ENCODE measurements around the gene LMO4. TPM values are rescaled to one million over a fixed set of nuclear protein-coding genes. Genes with fewer than 3 reads are reported as not detected.

The LMO4 gene
- total RNA-seq, 1 donor from 2014 or later: 53.8 TPM

DNA sequence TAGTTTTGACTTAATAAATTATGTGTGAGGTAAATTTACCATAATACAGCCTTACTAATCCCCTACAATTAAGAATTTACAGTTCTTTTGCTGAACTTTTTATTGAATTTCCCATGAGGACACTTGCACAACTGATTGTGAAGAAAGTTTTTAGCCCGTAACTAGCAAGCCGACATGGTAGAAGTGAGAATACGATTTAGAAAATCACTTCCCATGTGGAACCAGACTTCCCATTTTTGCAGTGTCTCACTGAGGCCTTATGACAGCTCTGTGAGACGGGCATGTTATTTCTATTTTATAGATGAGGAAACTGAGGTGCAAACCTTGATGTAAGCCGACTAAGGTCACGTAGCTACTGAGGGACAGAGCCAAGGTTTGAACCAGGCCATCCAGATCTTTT is 32.5 kb upstream of the LMO4 start:
- H3K27me3 ChIP-seq: no peaks in the 10 kb centered on the region
- intact Hi-C loops (cut with DNase I): no loop called here

DNA sequence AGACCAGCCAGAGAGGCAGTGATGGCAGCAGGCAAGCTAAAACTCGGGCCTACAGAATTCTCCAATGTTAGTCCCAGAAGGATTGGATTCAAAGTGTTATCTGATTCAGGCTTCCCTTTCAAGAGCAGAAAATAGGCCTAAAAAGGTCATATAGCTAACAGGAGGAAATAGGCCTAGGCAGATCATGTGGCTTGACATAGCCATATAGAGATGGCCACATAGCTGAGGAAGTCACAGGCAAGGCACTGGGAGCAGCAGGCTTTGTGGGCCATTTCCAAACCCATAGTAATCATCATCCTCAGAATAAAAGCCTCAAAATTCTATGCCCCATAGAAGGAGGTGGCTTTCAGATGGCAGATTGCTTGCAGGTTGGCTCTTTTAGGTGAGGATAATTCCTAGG is 29.0 kb upstream of the LMO4 start:
- peak in 1 of 2 donors; percentile 44 for DNase-seq (ENCODE audit: extremely low spot score in 2 of 2)
- TF ChIP-seq POLR2A (IDR thresholded peaks at IDR 0.05) (no peak), POLR2AphosphoS5 (IDR thresholded peaks at IDR 0.05; ENCODE audit: insufficient read depth in 1 of 2, low read depth in 1 of 2) (no peak)
- TF ChIP-seq, protein P1, sequence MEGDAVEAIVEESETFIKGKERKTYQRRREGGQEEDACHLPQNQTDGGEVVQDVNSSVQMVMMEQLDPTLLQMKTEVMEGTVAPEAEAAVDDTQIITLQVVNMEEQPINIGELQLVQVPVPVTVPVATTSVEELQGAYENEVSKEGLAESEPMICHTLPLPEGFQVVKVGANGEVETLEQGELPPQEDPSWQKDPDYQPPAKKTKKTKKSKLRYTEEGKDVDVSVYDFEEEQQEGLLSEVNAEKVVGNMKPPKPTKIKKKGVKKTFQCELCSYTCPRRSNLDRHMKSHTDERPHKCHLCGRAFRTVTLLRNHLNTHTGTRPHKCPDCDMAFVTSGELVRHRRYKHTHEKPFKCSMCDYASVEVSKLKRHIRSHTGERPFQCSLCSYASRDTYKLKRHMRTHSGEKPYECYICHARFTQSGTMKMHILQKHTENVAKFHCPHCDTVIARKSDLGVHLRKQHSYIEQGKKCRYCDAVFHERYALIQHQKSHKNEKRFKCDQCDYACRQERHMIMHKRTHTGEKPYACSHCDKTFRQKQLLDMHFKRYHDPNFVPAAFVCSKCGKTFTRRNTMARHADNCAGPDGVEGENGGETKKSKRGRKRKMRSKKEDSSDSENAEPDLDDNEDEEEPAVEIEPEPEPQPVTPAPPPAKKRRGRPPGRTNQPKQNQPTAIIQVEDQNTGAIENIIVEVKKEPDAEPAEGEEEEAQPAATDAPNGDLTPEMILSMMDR (IDR thresholded peaks at IDR 0.05): no peak
- Histone ChIP-seq H3K27me3 (no peaks in the 10 kb centered on the region), H3K27ac (no peak overlapping the region), H3K9me3 (no peaks in the 10 kb centered on the region), H3K36me3 (no peaks in the 10 kb centered on the region), H3K4me3 (no peak overlapping the region), H3K4me1 (peaks cover 7% of the 10 kb centered on the region)
- intact Hi-C loops (cut with DNase I): no loop called here

More for the DNA sequence above, 32.5 kb upstream of the LMO4 start:
- TF ChIP-seq POLR2A (IDR thresholded peaks at IDR 0.05) (no peak), POLR2AphosphoS5 (IDR thresholded peaks at IDR 0.05; ENCODE audit: insufficient read depth in 1 of 2, low read depth in 1 of 2) (no peak)
- TF ChIP-seq, protein P1 (IDR thresholded peaks at IDR 0.05): no peak
- Histone ChIP-seq H3K36me3 (no peaks in the 10 kb centered on the region), H3K27ac (no peak overlapping the region), H3K9me3 (no peaks in the 10 kb centered on the region), H3K4me1 (peaks cover 7% of the 10 kb centered on the region), H3K4me3 (no peak overlapping the region)
- no peak for DNase-seq (ENCODE audit: extremely low spot score in 2 of 2)

DNA sequence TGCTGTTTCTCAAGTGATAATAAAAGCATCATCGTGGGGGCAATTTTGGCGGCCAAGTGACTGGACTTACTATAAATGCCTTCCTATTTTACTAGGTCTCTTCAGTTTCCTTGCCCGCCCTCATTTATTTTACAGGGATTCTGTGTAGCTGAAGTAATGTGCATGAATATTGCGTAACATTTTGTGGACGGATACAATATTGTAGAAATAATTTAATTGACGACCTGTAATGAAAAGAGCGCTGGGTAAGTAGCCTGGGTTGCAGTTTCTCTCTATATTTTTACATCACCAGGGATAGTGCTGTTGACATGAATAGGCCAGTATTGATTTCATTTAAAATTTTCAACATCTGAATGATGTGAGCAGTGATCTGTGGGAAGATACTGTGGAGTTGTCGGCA is 28.1 kb upstream of the LMO4 start:
- Histone ChIP-seq H3K9me3 (no peaks in the 10 kb centered on the region), H3K4me3 (no peak overlapping the region), H3K27ac (no peak overlapping the region), H3K4me1 (peaks cover 7% of the 10 kb centered on the region), H3K27me3 (no peaks in the 10 kb centered on the region), H3K36me3 (no peaks in the 10 kb centered on the region)
- DNase-seq (ENCODE audit: extremely low spot score in 2 of 2): no peak
- TF ChIP-seq POLR2A (IDR thresholded peaks at IDR 0.05) (no peak), POLR2AphosphoS5 (IDR thresholded peaks at IDR 0.05; ENCODE audit: insufficient read depth in 1 of 2, low read depth in 1 of 2) (no peak)
- TF ChIP-seq, protein P1 (IDR thresholded peaks at IDR 0.05): no peak
- intact Hi-C loops (cut with DNase I): no loop called here

DNA sequence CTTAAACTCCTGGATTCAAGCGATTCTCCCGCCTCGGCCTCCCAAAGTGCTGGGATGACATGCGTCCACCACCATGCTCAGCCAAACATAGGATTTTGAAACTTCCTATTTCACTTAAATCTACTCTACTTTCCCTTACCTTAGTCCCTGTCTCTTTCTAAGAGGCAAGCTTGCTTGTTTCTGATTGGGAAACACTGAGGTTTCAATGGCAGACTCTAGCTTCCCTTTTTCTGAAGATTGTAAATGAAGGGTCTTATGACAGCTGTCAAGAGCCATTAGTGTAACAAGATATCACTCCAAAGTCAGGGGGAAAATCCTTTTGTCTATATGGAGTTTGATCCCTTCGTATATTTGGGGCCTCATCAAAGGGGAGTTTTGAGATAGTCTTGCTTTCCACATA is 23.5 kb upstream of the LMO4 start:
- Histone ChIP-seq H3K4me1 (peaks cover 5% of the 10 kb centered on the region), H3K9me3 (no peaks in the 10 kb centered on the region), H3K27me3 (no peaks in the 10 kb centered on the region), H3K36me3 (no peaks in the 10 kb centered on the region), H3K27ac (no peak overlapping the region), H3K4me3 (no peak overlapping the region)
- intact Hi-C loops (cut with DNase I): no loop called here
- TF ChIP-seq, protein P1 (IDR thresholded peaks at IDR 0.05): no peak
- TF ChIP-seq POLR2A (IDR thresholded peaks at IDR 0.05) (no peak), POLR2AphosphoS5 (IDR thresholded peaks at IDR 0.05; ENCODE audit: insufficient read depth in 1 of 2, low read depth in 1 of 2) (no peak)
- peak in 1 of 2 donors; percentile 58 for DNase-seq (ENCODE audit: extremely low spot score in 2 of 2)

DNA sequence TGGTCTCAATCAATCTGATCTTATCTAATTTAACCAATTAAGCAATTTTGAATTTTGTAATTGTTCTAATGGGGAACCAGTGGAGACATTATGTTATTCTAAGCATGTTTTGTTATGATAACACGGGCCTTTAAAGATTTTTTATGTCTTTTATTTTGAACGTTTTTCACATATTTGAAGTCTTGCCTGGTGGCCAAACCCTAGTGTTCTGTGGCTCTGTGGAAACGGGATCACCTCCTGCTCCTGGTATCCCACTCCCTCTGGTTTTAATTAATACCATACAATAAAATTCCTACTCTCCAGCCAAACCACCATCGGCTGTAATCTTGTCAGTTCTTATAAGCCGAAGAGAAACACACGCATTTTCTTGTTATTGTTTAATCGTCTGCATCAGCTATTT is 22.9 kb upstream of the LMO4 start:
- Histone ChIP-seq H3K4me3 (no peak overlapping the region), H3K9me3 (no peaks in the 10 kb centered on the region), H3K27me3 (no peaks in the 10 kb centered on the region), H3K4me1 (no peaks in the 10 kb centered on the region), H3K36me3 (no peaks in the 10 kb centered on the region), H3K27ac (no peak overlapping the region)
- DNase-seq (ENCODE audit: extremely low spot score in 2 of 2): peak in 1 of 2 donors; percentile 8
- intact Hi-C loops (cut with DNase I): no loop called here
- TF ChIP-seq POLR2AphosphoS5 (IDR thresholded peaks at IDR 0.05; ENCODE audit: insufficient read depth in 1 of 2, low read depth in 1 of 2) (no peak), POLR2A (IDR thresholded peaks at IDR 0.05) (no peak)
- TF ChIP-seq, protein P1 (IDR thresholded peaks at IDR 0.05): no peak

Measured in vagina (tissue), 2 donors.